H1 (cell line): ENCODE measurements around the gene AFF2. TPM values are rescaled to one million over a fixed set of nuclear protein-coding genes. Genes with fewer than 3 reads are reported as not detected.

Source experiments
- CTCF ChIA-PET: fragments of 300-600 bp; sonication (Branson Sonifier 250); formaldehyde crosslinking; loops from one replicate; lab custom pipeline; 2021; ENCODE audit not compliant: partially characterized antibody; lab: Charles Lee
- POLR2A ChIA-PET: fragments of 300-600 bp; sonication (Branson Sonifier 250); formaldehyde crosslinking; loops from one replicate; lab custom pipeline; 2021; ENCODE audit warnings: inconsistent platforms; ENCODE audit not compliant: partially characterized antibody; lab: Charles Lee
- DNase-seq, 2 experiments: peaks; one replicate each; pipeline versions ENCODE4 v3.0.0 to v3.0.0-alpha.2; 2010 to 2022; ENCODE audit warnings: low spot score in 2 of 2, low read depth in 1 of 2, mixed read lengths in 1 of 2
- FAIRE-seq: peaks from 2 replicates; lab custom pipeline; 2011; peaks lifted over from hg19 to GRCh38; lab: Jason Lieb, UNC
- H2AFZ ChIP-seq: 2 replicates; pipeline ENCODE4 v1.8.1; 2012; ENCODE audit warnings: low read length, inconsistent platforms
- H2AK5ac ChIP-seq: 2 replicates; pipeline ENCODE4 v1.6.1; 2013; ENCODE audit warnings: low read depth, low read length
- H2BK120ac ChIP-seq: replicated peaks from 2 replicates; pipeline ENCODE3; 2013; ENCODE audit warnings: low read depth, low read length, inconsistent platforms
- H2BK12ac ChIP-seq: 2 replicates; pipeline ENCODE4 v1.6.1; 2013; ENCODE audit warnings: low read depth, low read length
- H2BK15ac ChIP-seq: 2 replicates; pipeline ENCODE4 v1.6.1; 2013; ENCODE audit warnings: low read length
- H2BK20ac ChIP-seq: 2 replicates; pipeline ENCODE4 v1.6.1; 2013; ENCODE audit warnings: low read length
- H2BK5ac ChIP-seq: 2 replicates; pipeline ENCODE4 v1.6.1; 2013; ENCODE audit warnings: low read depth, low read length
- H3K14ac ChIP-seq: 2 replicates; pipeline ENCODE4 v1.6.1; 2013; ENCODE audit warnings: inconsistent platforms; ENCODE audit not compliant: insufficient read length
- H3K18ac ChIP-seq: 2 replicates; pipeline ENCODE4 v1.6.1; 2013; ENCODE audit warnings: low read length; ENCODE audit errors: extremely low read depth
- H3K23ac ChIP-seq: 2 replicates; pipeline ENCODE4 v1.6.1; 2013; ENCODE audit warnings: inconsistent platforms; ENCODE audit not compliant: insufficient read length
- H3K23me2 ChIP-seq: 2 replicates; pipeline ENCODE4 v1.6.1; 2013; ENCODE audit warnings: low read depth, low read length
- H3K27ac ChIP-seq: 2 replicates; pipeline ENCODE4 v1.6.1; 2011; ENCODE audit warnings: low read depth, low read length, inconsistent platforms
- H3K27me3 ChIP-seq, 4 experiments: replicated peaks in 1 of 4; 1 replicate in 1 of 4; 2 replicates in 3 of 4; pipeline versions ENCODE4 v1.6.1 to v1.8.1; 2011 to 2013; ENCODE audit warnings: low read length in 3 of 4, mild to moderate bottlenecking in 3 of 4, inconsistent platforms in 2 of 4, mixed read lengths in 2 of 4, moderate library complexity in 1 of 4; ENCODE audit not compliant: control insufficient read depth in 3 of 4, insufficient read depth in 3 of 4; ENCODE audit errors: extremely low read depth in 1 of 4
- H3K36me3 ChIP-seq, 4 experiments: 2 replicates each; pipeline versions ENCODE4 v1.6.1 to v1.8.1; 2011 to 2013; ENCODE audit warnings: mild to moderate bottlenecking in 4 of 4, low read length in 3 of 4, moderate library complexity in 2 of 4, control low read depth in 1 of 4, inconsistent platforms in 1 of 4; ENCODE audit not compliant: insufficient read depth in 4 of 4, control insufficient read depth in 2 of 4
- H3K4ac ChIP-seq: replicated peaks from 2 replicates; pipeline ENCODE3; 2013; ENCODE audit warnings: low read length, low read depth, mixed read lengths, inconsistent platforms; ENCODE audit not compliant: insufficient read length
- H3K4me1 ChIP-seq, 4 experiments: replicated peaks in 1 of 4; 1 replicate in 1 of 4; 2 replicates in 3 of 4; pipeline versions ENCODE4 v1.6.1 to v1.8.1; 2011 to 2013; ENCODE audit warnings: low read length in 3 of 4, inconsistent platforms in 2 of 4, mixed read lengths in 1 of 4; ENCODE audit not compliant: insufficient read depth in 4 of 4, control insufficient read depth in 3 of 4
- H3K4me2 ChIP-seq, 2 experiments: 2 replicates each; pipeline versions ENCODE4 v1.6.1 to v1.8.1; 2011 to 2013; ENCODE audit warnings: low read depth in 2 of 2, low read length in 2 of 2, control low read depth in 1 of 2, inconsistent platforms in 1 of 2, mild to moderate bottlenecking in 1 of 2; ENCODE audit not compliant: insufficient read depth in 1 of 2
- H3K4me3 ChIP-seq, 4 experiments: fragments of 200-600, 300-600 bp in 1 of 4; sonication (generic), shearing (Covaris generic), sonication (Bioruptor Twin) in 1 of 4; 2 replicates each; pipeline versions ENCODE4 v1.5.1 to v1.8.1; 2011 to 2016; ENCODE audit warnings: low read length in 4 of 4, low read depth in 3 of 4, control low read depth in 2 of 4, inconsistent platforms in 2 of 4, mild to moderate bottlenecking in 2 of 4, mixed read lengths in 1 of 4, moderate library complexity in 1 of 4; ENCODE audit not compliant: insufficient read depth in 2 of 4; ENCODE audit errors: extremely low read depth in 1 of 4
- H3K56ac ChIP-seq: replicated peaks from 2 replicates; pipeline ENCODE3; 2013; ENCODE audit warnings: low read depth, mild to moderate bottlenecking, mixed read lengths, low read length, inconsistent platforms; ENCODE audit not compliant: insufficient read length
- H3K79me1 ChIP-seq: 2 replicates; pipeline ENCODE4 v1.6.1; 2013; ENCODE audit warnings: low read depth, low read length, control low read depth
- H3K79me2 ChIP-seq, 2 experiments: 2 replicates each; pipeline versions ENCODE4 v1.6.1 to v1.8.1; 2012 to 2013; ENCODE audit warnings: low read length in 2 of 2, mild to moderate bottlenecking in 2 of 2, inconsistent platforms in 1 of 2; ENCODE audit not compliant: insufficient read depth in 2 of 2, control insufficient read depth in 1 of 2
- H3K9ac ChIP-seq, 4 experiments: replicated peaks in 1 of 4; 1 replicate in 1 of 4; 2 replicates in 3 of 4; pipeline versions ENCODE4 v1.6.1 to v1.8.1; 2011 to 2013; ENCODE audit warnings: low read depth in 3 of 4, low read length in 3 of 4, control low read depth in 2 of 4, mild to moderate bottlenecking in 2 of 4, moderate library complexity in 2 of 4, inconsistent platforms in 1 of 4; ENCODE audit errors: extremely low read depth in 1 of 4
- H3K9me3 ChIP-seq, 2 experiments: 2 replicates each; pipeline versions ENCODE4 v1.6.1 to v1.8.1; 2012 to 2013; ENCODE audit warnings: mild to moderate bottlenecking in 2 of 2, moderate library complexity in 2 of 2, control low read depth in 1 of 2, inconsistent platforms in 1 of 2, low read depth in 1 of 2, low read length in 1 of 2, mixed read lengths in 1 of 2; ENCODE audit not compliant: insufficient read depth in 2 of 2
- H4K20me1 ChIP-seq, 2 experiments: replicated peaks in 1 of 2; 2 replicates each; pipeline versions ENCODE3 to v1.8.1; 2011 to 2013; ENCODE audit warnings: inconsistent platforms in 2 of 2, low read length in 2 of 2, mild to moderate bottlenecking in 1 of 2; ENCODE audit not compliant: insufficient read depth in 2 of 2, control insufficient read depth in 1 of 2
- H4K5ac ChIP-seq: 2 replicates; pipeline ENCODE4 v1.6.1; 2013; ENCODE audit warnings: low read length, low read depth, mixed read lengths, inconsistent platforms; ENCODE audit not compliant: insufficient read length
- H4K8ac ChIP-seq: 2 replicates; pipeline ENCODE4 v1.8.0; 2013; ENCODE audit warnings: mild to moderate bottlenecking, moderate library complexity, low read length, inconsistent platforms; ENCODE audit not compliant: insufficient read depth; ENCODE audit errors: extremely low read depth
- H4K91ac ChIP-seq: replicated peaks from 2 replicates; pipeline ENCODE3; 2013; ENCODE audit warnings: low read length, mixed read lengths, inconsistent platforms; ENCODE audit not compliant: insufficient read length
- CREB1 ChIP-seq: IDR thresholded peaks from 2 replicates; pipeline ENCODE4 v1.6.1; 2012; ENCODE audit warnings: inconsistent platforms
- EGR1 ChIP-seq: IDR thresholded peaks from 2 replicates; pipeline ENCODE4 v1.6.1; 2011; ENCODE audit warnings: low read depth, low read length, borderline replicate concordance
- EP300 ChIP-seq, 2 experiments: IDR thresholded peaks; 1 replicate in 1 of 2; 2 replicates in 1 of 2; pipeline ENCODE4 v1.6.1; 2011 to 2012; ENCODE audit warnings: low read depth in 2 of 2, low read length in 2 of 2, mild to moderate bottlenecking in 2 of 2, borderline replicate concordance in 1 of 2, inconsistent platforms in 1 of 2, moderate library complexity in 1 of 2
- JUN ChIP-seq: IDR thresholded peaks from 2 replicates; pipeline ENCODE4 v1.6.1; 2011; ENCODE audit warnings: low read depth, mild to moderate bottlenecking, improper control_type of control experiment, low read length
- MAFK ChIP-seq: IDR thresholded peaks from 2 replicates; pipeline ENCODE4 v1.6.1; 2012; ENCODE audit warnings: low read depth, mild to moderate bottlenecking, improper control_type of control experiment, low read length
- RNF2 ChIP-seq: fragments of 200-900, 300-1000 bp; sonication (generic); IDR thresholded peaks from 2 replicates; pipeline ENCODE4 v1.7.1; 2016; ENCODE audit warnings: borderline replicate concordance, low read depth, mild to moderate bottlenecking, antibody characterized with exemption, low read length; ENCODE audit not compliant: poor library complexity, severe bottlenecking; ENCODE audit errors: missing control alignments
- SAP30 ChIP-seq: fragments of 300-600 bp; sonication (generic); IDR thresholded peaks from 2 replicates; pipeline ENCODE4 v1.7.1; 2012; ENCODE audit warnings: low read length, moderate library complexity, mild to moderate bottlenecking, inconsistent platforms; ENCODE audit not compliant: insufficient read depth, insufficient replicate concordance
- TAF1 ChIP-seq: IDR thresholded peaks from 2 replicates; pipeline ENCODE4 v1.6.1; 2011; ENCODE audit warnings: mild to moderate bottlenecking, low read depth, low read length
- TAF7 ChIP-seq: optimal IDR thresholded peaks from 2 replicates; pipeline ENCODE3; 2011; ENCODE audit warnings: low read depth, mild to moderate bottlenecking, inconsistent platforms, low read length, moderate library complexity, borderline replicate concordance
- YY1 ChIP-seq: IDR thresholded peaks from 2 replicates; pipeline ENCODE4 v1.6.1; 2011; ENCODE audit warnings: low read depth, mild to moderate bottlenecking, low read length
- WGBS, 2 experiments: shearing (Covaris generic) in 1 of 2; methylation state at CpG; one replicate each; pipeline versions ENCODE4 v1.1.6 to v1.1.7; 2013 to 2015; ENCODE audit warnings: low lambda C conversion rate in 2 of 2, mixed read lengths in 2 of 2, inconsistent platforms in 1 of 2, low coverage in 1 of 2, missing lambda C conversion rate in 1 of 2; ENCODE audit not compliant: insufficient replicate concordance in 2 of 2, insufficient coverage in 1 of 2, insufficient read length in 1 of 2; ENCODE audit errors: extremely low coverage in 1 of 2, missing lambda C conversion rate in 1 of 2; 5-methylcytosine and 5-hydroxymethylcytosine counted together
- polyA plus RNA-seq, 7 experiments: library from polyadenylated mRNA; depleted of rRNA in 3 of 7; stranded (reverse) in 5 of 7; unstranded in 2 of 7; fragments of >200 nt in 5 of 7; fragments of 200-250 nt in 2 of 7; gene quantifications; 1 replicate in 5 of 7; 2 replicates in 1 of 7; 4 replicates in 1 of 7; pipeline versions ENCODE4 v1.2.1 to v1.2.3, GENCODE V29; 2011 to 2013; ENCODE audit warnings: missing spikeins in 2 of 7, mixed read lengths in 2 of 7
- total RNA-seq: library from RNA; stranded (reverse); fragmentation: NEBNext Ultra II Directional; extraction: Animal tissue kit (Norgen Biotek cat#: 25700); gene quantifications from 2 replicates; pipeline ENCODE4 v1.2.1, GENCODE V29; 2021

Gene AFF2
- total and polyA plus RNA-seq, 2 of the 8 experiments (the other 6 are each of a cell fraction or from before 2014, with no cell fraction given): 2.0 to 7.3 TPM

- no peak overlapping the region for H2AFZ ChIP-seq
- H3K23me2 ChIP-seq: no peaks in the 10 kb centered on the region
- no peak overlapping the region for H3K18ac ChIP-seq
- no peak overlapping the region for H2BK12ac ChIP-seq
- H4K5ac ChIP-seq: no peak overlapping the region
- H3K4ac ChIP-seq: no peak overlapping the region
- 90% methylated on average over 1 of the region's 1 CpG; no CpG with 5 or more reads in 1 of the 2 experiments for WGBS, 2 experiments
- no peak overlapping the region for H3K23ac ChIP-seq
- H4K91ac ChIP-seq: no peak overlapping the region
- H3K9me3 ChIP-seq: no peaks in the 10 kb centered on the region
- no peaks in the 10 kb centered on the region for H3K79me2 ChIP-seq
- no peak for DNase-seq
- no peak overlapping the region for H2BK120ac ChIP-seq
- H2BK20ac ChIP-seq: no peak overlapping the region
- POLR2A ChIA-PET: no interaction called here
- H2BK5ac ChIP-seq: no peak overlapping the region
- no peak overlapping the region for H3K14ac ChIP-seq
- no peak overlapping the region for H3K27ac ChIP-seq
- TF ChIP-seq EGR1 (no peak), CREB1 (no peak), JUN (no peak), YY1 (no peak), MAFK (no peak), RNF2 (no peak), EP300 (IDR thresholded peaks at IDR 0.05; ENCODE audit: borderline replicate concordance in 1 of 2, low read depth in 2 of 2, low read length in 2 of 2) (no peak), TAF1 (no peak), SAP30 (no peak), TAF7 (no peak)
- TF ChIP-seq, all 59 proteins: peak for 0
- Histone ChIP-seq H2BK15ac (no peak overlapping the region), H4K8ac (no peak overlapping the region), H4K20me1 (no peaks in the 10 kb centered on the region), H3K4me1 (peaks cover 0 to 7% (median 2%) of the 10 kb centered on the region in 4 experiments; a peak in 3 of 7 replicates), H3K4me2 (no peak overlapping the region), H3K27me3 (no peaks in the 10 kb centered on the region; a peak in 1 of 7 replicates), H3K36me3 (no peaks in the 10 kb centered on the region), H3K56ac (no peak overlapping the region), H3K79me1 (no peaks in the 10 kb centered on the region), H3K4me3 (no peak overlapping the region), H3K9ac (no peak overlapping the region), H2AK5ac (no peak overlapping the region)
- CTCF ChIA-PET: interaction anchor here (0.6 to 4.0 kb wide), 3 partner anchors 10 to 13 kb away, joined by 5 to 31 read pairs (median 15); no protein-coding TSS in a partner anchor
- no peak for FAIRE-seq
Measured at GRCh38 chrX:148540114-148540513, 39.7 kb downstream of the AFF2 start.
